Measurements from ENCODE around the gene ANGPTL1. TPM values are rescaled to one million over a fixed set of nuclear protein-coding genes. Genes with fewer than 3 reads are reported as not detected.

The ANGPTL1 gene
- total and polyA plus RNA-seq, 2 of the 13 experiments (the other 11 are each of a cell fraction or from before 2014, with no cell fraction given): 2.9 to 9.3 TPM

GRCh38 chr1:178919581-178919980 lies 48.7 kb upstream of the ANGPTL1 start (continued):
- TF ChIP-seq ZNF687 (CRISPR knock-in tag; IDR thresholded peaks at IDR 0.05): no peak
- TF ChIP-seq ZNF766 (CRISPR knock-in tag; IDR thresholded peaks at IDR 0.05; ENCODE audit: borderline replicate concordance): no peak
- no peak for TF ChIP-seq RARG (CRISPR knock-in tag; IDR thresholded peaks at IDR 0.05; ENCODE audit: low read depth)
- TF ChIP-seq ZFP36L2 (CRISPR knock-in tag; IDR thresholded peaks at IDR 0.05): no peak
- TF ChIP-seq TBL1XR1 (IDR thresholded peaks at IDR 0.05; ENCODE audit: borderline replicate concordance, low read length, partially characterized antibody): no peak
- no peak for TF ChIP-seq FOXA1 (IDR thresholded peaks at IDR 0.05)
- TF ChIP-seq FOXA1 (CRISPR knock-in tag; IDR thresholded peaks at IDR 0.05): peak; percentile 75; the same call in 1 of the 2 replicates
- no peak for TF ChIP-seq ZNF136 (CRISPR knock-in tag; IDR thresholded peaks at IDR 0.05; ENCODE audit: low read depth)
- TF ChIP-seq ZNF83 (CRISPR knock-in tag; IDR thresholded peaks at IDR 0.05; ENCODE audit: borderline replicate concordance): no peak
- no peak for TF ChIP-seq TERF1 (CRISPR knock-in tag; IDR thresholded peaks at IDR 0.05)
- no peak for TF ChIP-seq ZNF782 (CRISPR knock-in tag; IDR thresholded peaks at IDR 0.05; ENCODE audit: borderline replicate concordance)
- peak; percentile 42; the same call in 1 of the 2 replicates for TF ChIP-seq SAP130 (CRISPR knock-in tag; IDR thresholded peaks at IDR 0.05; ENCODE audit: low read depth)
- TF ChIP-seq GPBP1L1 (CRISPR knock-in tag; IDR thresholded peaks at IDR 0.05): no peak
- TF ChIP-seq EZH2 (conservative IDR thresholded peaks at IDR 0.05; ENCODE audit: low read depth, low read length): no peak
- TF ChIP-seq IRF1 (CRISPR knock-in tag; IDR thresholded peaks at IDR 0.05; ENCODE audit: low read depth): no peak
- TF ChIP-seq ZNF784 (CRISPR knock-in tag; IDR thresholded peaks at IDR 0.05; ENCODE audit: borderline replicate concordance): no peak
- TF ChIP-seq REXO4 (CRISPR knock-in tag; IDR thresholded peaks at IDR 0.05; ENCODE audit: borderline replicate concordance): no peak
- TF ChIP-seq HIVEP1 (CRISPR knock-in tag; IDR thresholded peaks at IDR 0.05): no peak
- TF ChIP-seq HOXA9 (CRISPR knock-in tag; IDR thresholded peaks at IDR 0.05; ENCODE audit: borderline replicate concordance): no peak
- TF ChIP-seq CEBPB (IDR thresholded peaks at IDR 0.05; ENCODE audit: borderline replicate concordance, low read depth, low read length): peak; percentile 50; the same call in 1 of the 2 replicates
